K562 (cell line): Measurements from ENCODE around the gene TPO. TPM values are rescaled to one million over a fixed set of nuclear protein-coding genes. Genes with fewer than 3 reads are reported as not detected.

Source experiments
- ATAC-seq: fragments of 200-7000 bp; cut with Tn5 transposase; 3 replicates; pipeline ENCODE4 v1.9.1; 2020; ENCODE audit warnings: moderate library complexity
- BruUV-seq: library from RNA; stranded (reverse); fragments of 400-500 nt; replicated peaks from 2 replicates; lab custom pipeline; 2021; lab: Mats Ljungman, UMichigan
- CTCF ChIA-PET: fragments of 300-600 bp; formaldehyde crosslinking; extraction: SDS; loops from one replicate; lab custom pipeline; 2021; ENCODE audit warnings: low intra/inter-chr PET ratio; lab: Yijun Ruan, JAX
- POLR2A ChIA-PET: fragments of 300-600, 350-650 bp; sonication (Branson Sonifier 250); formaldehyde crosslinking; extraction: SDS; loops from one replicate; lab custom pipeline; 2021; ENCODE audit warnings: antibody characterized with exemption, inconsistent platforms; lab: Yijun Ruan, JAX
- DNase-seq, 4 experiments: peaks; one replicate each; pipeline versions ENCODE4 v3.0.0 to v3.0.0-alpha.2; 2011 to 2018; ENCODE audit warnings: low spot score in 3 of 4, mixed read lengths in 3 of 4; ENCODE audit errors: extremely low read depth in 1 of 4
- FAIRE-seq: peaks from 2 replicates; lab custom pipeline; 2011; peaks lifted over from hg19 to GRCh38; lab: Jason Lieb, UNC
- H2AFZ ChIP-seq: 2 replicates; pipeline ENCODE4 v1.6.0; 2011; ENCODE audit warnings: low read depth, low read length, control low read depth, inconsistent platforms
- H3K27ac ChIP-seq: fragments of 200-600 bp; 3 replicates; pipeline ENCODE4 v1.8.0; 2011; ENCODE audit warnings: low read depth, mild to moderate bottlenecking, control low read depth, inconsistent platforms, low read length, moderate library complexity, mixed read lengths; ENCODE audit errors: extremely low read depth
- H3K27me3 ChIP-seq, 2 experiments: fragments of 300-600 bp in 1 of 2; 2 replicates in 1 of 2; 3 replicates in 1 of 2; pipeline versions ENCODE4 v1.6.0 to v1.8.0; 2011; ENCODE audit warnings: inconsistent platforms in 2 of 2, low read length in 2 of 2, mild to moderate bottlenecking in 1 of 2, mixed read lengths in 1 of 2, moderate library complexity in 1 of 2; ENCODE audit not compliant: control insufficient read depth in 2 of 2, insufficient read depth in 2 of 2
- H3K36me3 ChIP-seq: fragments of 300-600 bp; 3 replicates; pipeline ENCODE4 v1.8.0; 2011; ENCODE audit warnings: mild to moderate bottlenecking, low read length, inconsistent platforms; ENCODE audit not compliant: control insufficient read depth, insufficient read depth
- H3K4me1 ChIP-seq, 2 experiments: fragments of 200-600 bp in 1 of 2; replicated peaks in 1 of 2; 2 replicates in 1 of 2; 3 replicates in 1 of 2; pipeline versions ENCODE4 v1.5.1 to v1.8.0; 2011; ENCODE audit warnings: inconsistent platforms in 2 of 2, low read length in 2 of 2, mild to moderate bottlenecking in 1 of 2, mixed read lengths in 1 of 2, moderate library complexity in 1 of 2; ENCODE audit not compliant: control insufficient read depth in 2 of 2, insufficient read depth in 2 of 2
- H3K4me2 ChIP-seq: 2 replicates; pipeline ENCODE4 v1.6.1; 2011; ENCODE audit warnings: low read length, control low read depth, inconsistent platforms, mixed read lengths; ENCODE audit not compliant: insufficient read depth
- H3K4me3 ChIP-seq: fragments of 200-600 bp; sonication (generic), shearing (Covaris generic); 2 replicates; pipeline ENCODE4 v1.5.1; 2016; ENCODE audit warnings: control low read depth, inconsistent platforms
- H3K79me2 ChIP-seq: fragments of 200-600 bp; 3 replicates; pipeline ENCODE4 v1.8.0; 2011; ENCODE audit warnings: low read length, inconsistent platforms; ENCODE audit not compliant: control insufficient read depth, insufficient read depth
- H3K9ac ChIP-seq, 2 experiments: 2 replicates each; pipeline versions ENCODE4 v1.6.0 to v1.6.1; 2011; ENCODE audit warnings: low read depth in 2 of 2, low read length in 2 of 2, control low read depth in 1 of 2, inconsistent platforms in 1 of 2, mild to moderate bottlenecking in 1 of 2, mixed read lengths in 1 of 2; ENCODE audit not compliant: insufficient read depth in 1 of 2
- H3K9me1 ChIP-seq: one replicate; pipeline ENCODE4 v1.6.0; 2011; ENCODE audit warnings: inconsistent platforms, mild to moderate bottlenecking, low read length, moderate library complexity; ENCODE audit not compliant: control insufficient read depth, insufficient read depth
- H3K9me3 ChIP-seq: replicated peaks from 2 replicates; pipeline ENCODE4 v1.5.1; 2011; ENCODE audit warnings: low read depth, low read length, inconsistent platforms; ENCODE audit not compliant: control insufficient read depth, insufficient read depth
- H4K20me1 ChIP-seq: replicated peaks from 2 replicates; pipeline ENCODE4 v1.6.1; 2011; ENCODE audit warnings: low read length, inconsistent platforms, mixed read lengths; ENCODE audit not compliant: control insufficient read depth, insufficient read depth
- PML ChIP-seq: IDR thresholded peaks from 2 replicates; pipeline ENCODE4 v1.6.1; 2012; ENCODE audit warnings: low read length, inconsistent platforms
- SRSF3 ChIP-seq: fragments of 200-400 bp; formaldehyde crosslinking; IDR thresholded peaks from 2 replicates; pipeline ENCODE4 v1.6.1; 2016; ENCODE audit warnings: mild to moderate bottlenecking, low read length, moderate library complexity; ENCODE audit not compliant: insufficient read depth
- TAF7 ChIP-seq: fragments of 450-650 bp; IDR thresholded peaks from 2 replicates; pipeline ENCODE4 v1.6.1; 2016; ENCODE audit warnings: missing genetic modification characterization, missing compliant biosample characterization
- ZNF24 ChIP-seq: fragments of 450-650 bp; IDR thresholded peaks from 2 replicates; pipeline ENCODE4 v1.6.1; 2016
- WGBS: fragments of 100-300 bp; shearing (Covaris generic); methylation state at CpG from one replicate; pipeline ENCODE4 v1.1.6; 2016; ENCODE audit warnings: low coverage, mixed read lengths; ENCODE audit not compliant: insufficient coverage; ENCODE audit errors: missing lambda C conversion rate; 5-methylcytosine and 5-hydroxymethylcytosine counted together
- in situ Hi-C: fragments of 300-500 bp; cut with MboI; formaldehyde crosslinking; loops from 4 replicates; pipeline ENCODE4 v1.15.0; 2018; ENCODE audit warnings: inconsistent platforms, mixed read lengths
- intact Hi-C: fragments of 100-400 bp; cut with micrococcal nuclease; formaldehyde crosslinking; loops from 2 replicates; pipeline ENCODE4 v1.14.2; 2022
- polyA plus RNA-seq, 8 experiments: library from polyadenylated mRNA; depleted of rRNA in 4 of 8; stranded (reverse) in 5 of 8; unstranded in 3 of 8; fragments of >200 nt; fragmentation: Nextera tagmentation in 2 of 8; fragmentation: Illumina TruSeq in 1 of 8; extraction: Ambion mirVana in 2 of 8; extraction: Trizol in 1 of 8; gene quantifications; 2 replicates each; pipeline versions ENCODE4 v1.2.1 to v1.2.3, GENCODE V29; 2011 to 2014; ENCODE audit warnings: inconsistent platforms in 1 of 8, missing spikeins in 1 of 8
- total RNA-seq, 7 experiments: library from RNA; depleted of rRNA in 6 of 7; stranded (reverse); fragments of >200 nt in 6 of 7; fragmentation: Illumina TruSeq in 2 of 7; extraction: Trizol in 2 of 7; gene quantifications; 2 replicates each; pipeline versions ENCODE4 v1.2.1 to v1.2.3, GENCODE V29; 2011 to 2021; ENCODE audit warnings: low replicate concordance in 1 of 7
- TF ChIP-seq, protein P1 (sequence below): fragments of 450-650 bp; formaldehyde crosslinking; IDR thresholded peaks from 2 replicates; pipeline ENCODE4 v1.4.0; 2020; ENCODE audit warnings: mild to moderate bottlenecking, moderate library complexity
- TF ChIP-seq, protein P2 (sequence below): fragments of 450-650 bp; formaldehyde crosslinking; conservative IDR thresholded peaks from 2 replicates; pipeline ENCODE4 v1.4.0; 2022; ENCODE audit warnings: mild to moderate bottlenecking, missing genetic modification characterization
- TF ChIP-seq, protein P3 (sequence below): fragments of 450-650 bp; formaldehyde crosslinking; IDR thresholded peaks from 2 replicates; pipeline ENCODE4 v1.4.0; 2020; ENCODE audit warnings: mild to moderate bottlenecking, moderate library complexity

TPO gene
- total and polyA plus RNA-seq, 9 of the 15 experiments (the other 6 are each of a cell fraction or from before 2014, with no cell fraction given) = not detected

DNA sequence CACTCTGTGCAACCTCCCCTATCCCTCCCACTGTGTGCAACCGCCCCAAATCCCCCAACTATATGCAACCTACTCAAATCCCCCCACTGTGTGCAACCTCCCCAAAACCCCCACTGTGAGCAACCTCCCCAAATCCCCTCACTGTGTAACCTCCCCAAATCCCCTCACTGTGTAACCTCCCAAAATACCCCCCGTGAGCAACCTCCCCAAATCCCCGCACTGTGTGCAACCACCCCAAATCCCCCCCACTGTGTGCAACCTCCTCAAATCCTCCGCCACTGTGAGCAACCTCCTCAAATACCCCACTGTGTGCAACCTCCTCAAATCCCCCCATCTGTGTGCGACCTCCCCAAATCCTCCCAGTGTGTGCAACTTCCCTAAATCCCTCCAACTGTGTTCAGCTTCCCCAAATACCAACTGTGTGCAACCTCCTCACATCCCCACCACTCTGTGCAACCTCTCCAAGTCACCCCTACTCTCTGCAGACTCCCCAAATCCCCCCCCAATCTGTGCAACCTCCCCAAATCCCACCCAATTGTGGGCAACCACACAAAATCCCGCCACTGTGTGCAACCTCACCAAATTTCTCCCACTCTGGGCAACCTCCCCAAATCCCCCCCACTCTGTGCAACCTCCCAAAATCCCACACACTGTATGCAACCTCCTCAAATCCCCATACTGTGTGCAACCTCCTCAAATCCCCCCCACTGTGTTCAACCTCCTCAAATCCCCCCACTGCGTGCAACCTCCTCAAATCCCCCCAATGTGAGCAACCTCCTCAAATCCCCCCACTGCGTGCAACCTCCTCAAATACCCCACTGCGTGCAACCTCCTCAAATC lies 114.1 kb downstream of the TPO start:
- ATAC-seq = no peak
- no peak for FAIRE-seq
- CTCF ChIA-PET = no interaction called here
- H3K36me3 ChIP-seq = no peaks in the 10 kb centered on the region
- no peaks in the 10 kb centered on the region for H3K9me1 ChIP-seq
- no peak for TF ChIP-seq ZNF24
- TF ChIP-seq, protein P1, sequence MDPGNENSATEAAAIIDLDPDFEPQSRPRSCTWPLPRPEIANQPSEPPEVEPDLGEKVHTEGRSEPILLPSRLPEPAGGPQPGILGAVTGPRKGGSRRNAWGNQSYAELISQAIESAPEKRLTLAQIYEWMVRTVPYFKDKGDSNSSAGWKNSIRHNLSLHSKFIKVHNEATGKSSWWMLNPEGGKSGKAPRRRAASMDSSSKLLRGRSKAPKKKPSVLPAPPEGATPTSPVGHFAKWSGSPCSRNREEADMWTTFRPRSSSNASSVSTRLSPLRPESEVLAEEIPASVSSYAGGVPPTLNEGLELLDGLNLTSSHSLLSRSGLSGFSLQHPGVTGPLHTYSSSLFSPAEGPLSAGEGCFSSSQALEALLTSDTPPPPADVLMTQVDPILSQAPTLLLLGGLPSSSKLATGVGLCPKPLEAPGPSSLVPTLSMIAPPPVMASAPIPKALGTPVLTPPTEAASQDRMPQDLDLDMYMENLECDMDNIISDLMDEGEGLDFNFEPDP = no peak
- TF ChIP-seq SRSF3 = no peak
- TF ChIP-seq, protein P2, sequence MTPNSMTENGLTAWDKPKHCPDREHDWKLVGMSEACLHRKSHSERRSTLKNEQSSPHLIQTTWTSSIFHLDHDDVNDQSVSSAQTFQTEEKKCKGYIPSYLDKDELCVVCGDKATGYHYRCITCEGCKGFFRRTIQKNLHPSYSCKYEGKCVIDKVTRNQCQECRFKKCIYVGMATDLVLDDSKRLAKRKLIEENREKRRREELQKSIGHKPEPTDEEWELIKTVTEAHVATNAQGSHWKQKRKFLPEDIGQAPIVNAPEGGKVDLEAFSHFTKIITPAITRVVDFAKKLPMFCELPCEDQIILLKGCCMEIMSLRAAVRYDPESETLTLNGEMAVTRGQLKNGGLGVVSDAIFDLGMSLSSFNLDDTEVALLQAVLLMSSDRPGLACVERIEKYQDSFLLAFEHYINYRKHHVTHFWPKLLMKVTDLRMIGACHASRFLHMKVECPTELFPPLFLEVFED (CRISPR knock-in tag) = no peak
- TF ChIP-seq, protein P3, sequence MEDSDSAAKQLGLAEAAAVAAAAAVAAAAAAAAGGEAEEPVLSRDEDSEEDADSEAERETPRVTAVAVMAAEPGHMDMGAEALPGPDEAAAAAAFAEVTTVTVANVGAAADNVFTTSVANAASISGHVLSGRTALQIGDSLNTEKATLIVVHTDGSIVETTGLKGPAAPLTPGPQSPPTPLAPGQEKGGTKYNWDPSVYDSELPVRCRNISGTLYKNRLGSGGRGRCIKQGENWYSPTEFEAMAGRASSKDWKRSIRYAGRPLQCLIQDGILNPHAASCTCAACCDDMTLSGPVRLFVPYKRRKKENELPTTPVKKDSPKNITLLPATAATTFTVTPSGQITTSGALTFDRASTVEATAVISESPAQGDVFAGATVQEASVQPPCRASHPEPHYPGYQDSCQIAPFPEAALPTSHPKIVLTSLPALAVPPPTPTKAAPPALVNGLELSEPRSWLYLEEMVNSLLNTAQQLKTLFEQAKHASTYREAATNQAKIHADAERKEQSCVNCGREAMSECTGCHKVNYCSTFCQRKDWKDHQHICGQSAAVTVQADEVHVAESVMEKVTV (CRISPR knock-in tag) = no peak
- TF ChIP-seq PML = no peak
- no peak for TF ChIP-seq TAF7 (tag)
- TF ChIP-seq, all 486 proteins: peak for 0
- Histone ChIP-seq H3K9ac (no peak overlapping the region), H3K9me3 (no peaks in the 10 kb centered on the region), H3K27ac (no peak overlapping the region), H3K4me3 (no peak overlapping the region), H3K27me3 (no peaks in the 10 kb centered on the region), H3K4me1 (no peaks in the 10 kb centered on the region), H3K79me2 (no peaks in the 10 kb centered on the region), H2AFZ (no peak overlapping the region), H4K20me1 (no peaks in the 10 kb centered on the region), H3K4me2 (no peak overlapping the region)
- intact Hi-C loops (no loop called here), in situ Hi-C loops (loop anchor here (25.0 kb wide), 1 partner anchor 815 kb away; no protein-coding TSS in a partner anchor)
- no peak for DNase-seq
- POLR2A ChIA-PET = no interaction called here
- BruUV-seq = no TSS peak
- 0% methylated on average over 3 of the region's 9 CpGs for WGBS
